BLaER1 (cell line): ENCODE data around the gene CHMP1A.

Source experiments
- H3K27ac ChIP-seq: shearing (Covaris generic); formaldehyde crosslinking; 2 replicates; pipeline ENCODE4 v1.8.1; 2022
- H3K27me3 ChIP-seq: shearing (Covaris generic); formaldehyde crosslinking; 2 replicates; pipeline ENCODE4 v1.8.1; 2022
- H3K36me3 ChIP-seq: shearing (Covaris generic); formaldehyde crosslinking; 2 replicates; pipeline ENCODE4 v1.8.1; 2022
- H3K4me1 ChIP-seq: shearing (Covaris generic); formaldehyde crosslinking; 2 replicates; pipeline ENCODE4 v1.8.1; 2022
- H3K4me2 ChIP-seq: shearing (Covaris generic); formaldehyde crosslinking; 2 replicates; pipeline ENCODE4 v1.8.1; 2022
- H3K4me3 ChIP-seq: shearing (Covaris generic); formaldehyde crosslinking; 2 replicates; pipeline ENCODE4 v1.8.1; 2022
- H3K9ac ChIP-seq: shearing (Covaris generic); formaldehyde crosslinking; 2 replicates; pipeline ENCODE4 v1.8.1; 2022
- H3K9me3 ChIP-seq: shearing (Covaris generic); formaldehyde crosslinking; 2 replicates; pipeline ENCODE4 v1.8.1; 2022
- H4K20me1 ChIP-seq: shearing (Covaris generic); formaldehyde crosslinking; 2 replicates; pipeline ENCODE4 v1.8.1; 2022
- Cebpa-rat ChIP-seq: shearing (Covaris generic); IDR thresholded peaks from 2 replicates; pipeline ENCODE4 v1.8.1; 2022

The CHMP1A gene

GRCh38 chr16:89600956-89601355 is 56.6 kb downstream of the CHMP1A start:
- H3K27me3 ChIP-seq, result no peaks in the 10 kb centered on the region
- TF ChIP-seq Cebpa-rat, result no peak
- peaks cover 14% of the 10 kb centered on the region for H3K36me3 ChIP-seq
- H3K4me1 ChIP-seq, result peaks cover 64% of the 10 kb centered on the region
- H3K4me2 ChIP-seq, result no peak overlapping the region; the same call in 1 of the 2 replicates
- H3K9me3 ChIP-seq, result no peaks in the 10 kb centered on the region
- no peak overlapping the region for H3K9ac ChIP-seq
- H3K4me3 ChIP-seq, result no peak overlapping the region
- H4K20me1 ChIP-seq, result no peaks in the 10 kb centered on the region
- no peak overlapping the region for H3K27ac ChIP-seq

DNA sequence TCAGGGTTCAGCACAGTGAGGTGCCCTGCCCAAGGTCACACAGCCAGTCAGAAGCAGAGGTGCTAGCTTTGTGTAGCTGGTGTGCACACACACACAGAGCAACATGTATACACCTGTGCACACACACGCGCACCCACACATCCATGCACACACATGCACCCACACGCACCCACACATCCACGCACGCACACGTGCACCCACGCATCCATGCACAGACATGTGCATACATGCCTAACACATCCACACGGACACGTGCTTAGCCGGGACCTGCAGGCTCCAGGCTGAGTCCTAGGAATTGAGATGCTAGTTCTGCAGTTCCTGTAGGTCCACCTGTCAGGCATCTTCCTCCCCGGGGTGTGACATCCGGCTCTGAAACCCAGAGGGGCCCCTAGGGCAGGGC is 57.1 kb downstream of the CHMP1A start:
- Histone ChIP-seq H3K36me3 (peaks cover 20% of the 10 kb centered on the region), H3K27ac (no peak overlapping the region), H3K4me1 (peaks cover 61% of the 10 kb centered on the region), H3K9me3 (no peaks in the 10 kb centered on the region), H3K4me2 (no peak overlapping the region; the same call in 1 of the 2 replicates), H3K9ac (no peak overlapping the region), H3K27me3 (no peaks in the 10 kb centered on the region), H3K4me3 (no peak overlapping the region), H4K20me1 (no peaks in the 10 kb centered on the region)
- TF ChIP-seq Cebpa-rat, result no peak

- Histone ChIP-seq H3K9ac (no peak overlapping the region), H3K4me2 (peak overlapping the region; percentile 55; the same call in 1 of the 2 replicates), H3K9me3 (no peaks in the 10 kb centered on the region), H3K4me3 (no peak overlapping the region), H3K27me3 (no peaks in the 10 kb centered on the region), H3K36me3 (peaks cover 25% of the 10 kb centered on the region), H3K27ac (peak overlapping the region; percentile 50; the same call in 1 of the 2 replicates), H3K4me1 (peaks cover 61% of the 10 kb centered on the region), H4K20me1 (no peaks in the 10 kb centered on the region)
- no peak for TF ChIP-seq Cebpa-rat
These were observed 57.6 kb downstream of the CHMP1A start for GRCh38 chr16:89599902-89600301.

GRCh38 chr16:89599451-89599858 is 58.1 kb downstream of the CHMP1A start:
- no peak overlapping the region for H3K9ac ChIP-seq
- H3K4me1 ChIP-seq, result peaks cover 61% of the 10 kb centered on the region
- peak overlapping the region; percentile 55 for H3K4me2 ChIP-seq
- no peaks in the 10 kb centered on the region for H4K20me1 ChIP-seq
- peak overlapping the region; percentile 50; the same call in 1 of the 2 replicates for H3K27ac ChIP-seq
- no peaks in the 10 kb centered on the region for H3K27me3 ChIP-seq
- no peak overlapping the region for H3K4me3 ChIP-seq
- peaks cover 27% of the 10 kb centered on the region for H3K36me3 ChIP-seq
- TF ChIP-seq Cebpa-rat, result no peak
- no peaks in the 10 kb centered on the region for H3K9me3 ChIP-seq

DNA sequence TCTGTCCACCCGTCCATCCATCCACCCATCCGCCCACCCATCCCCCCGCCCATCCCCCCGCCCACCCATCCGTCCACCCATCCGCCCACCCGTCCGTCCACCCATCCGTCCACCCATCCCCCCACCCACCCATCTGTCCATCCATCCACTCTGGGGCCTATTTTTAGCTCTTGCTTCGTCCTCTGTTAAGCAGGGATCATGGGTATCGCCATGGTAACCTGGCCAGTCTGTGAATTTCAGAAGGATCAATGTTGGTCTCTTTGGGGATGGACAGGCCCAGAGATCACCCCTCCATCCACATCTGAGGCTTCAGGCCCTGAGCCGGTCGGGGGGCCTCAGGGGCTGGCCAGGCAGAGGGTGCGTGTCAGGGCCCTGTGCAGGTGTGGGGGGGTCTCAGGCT is 59.3 kb downstream of the CHMP1A start:
- Histone ChIP-seq H3K4me1 (peaks cover 72% of the 10 kb centered on the region), H3K27ac (no peak overlapping the region), H3K27me3 (no peaks in the 10 kb centered on the region), H3K9me3 (no peaks in the 10 kb centered on the region), H3K4me3 (no peak overlapping the region), H3K4me2 (no peak overlapping the region), H3K36me3 (peaks cover 28% of the 10 kb centered on the region), H3K9ac (no peak overlapping the region), H4K20me1 (no peaks in the 10 kb centered on the region)
- TF ChIP-seq Cebpa-rat, result no peak

DNA sequence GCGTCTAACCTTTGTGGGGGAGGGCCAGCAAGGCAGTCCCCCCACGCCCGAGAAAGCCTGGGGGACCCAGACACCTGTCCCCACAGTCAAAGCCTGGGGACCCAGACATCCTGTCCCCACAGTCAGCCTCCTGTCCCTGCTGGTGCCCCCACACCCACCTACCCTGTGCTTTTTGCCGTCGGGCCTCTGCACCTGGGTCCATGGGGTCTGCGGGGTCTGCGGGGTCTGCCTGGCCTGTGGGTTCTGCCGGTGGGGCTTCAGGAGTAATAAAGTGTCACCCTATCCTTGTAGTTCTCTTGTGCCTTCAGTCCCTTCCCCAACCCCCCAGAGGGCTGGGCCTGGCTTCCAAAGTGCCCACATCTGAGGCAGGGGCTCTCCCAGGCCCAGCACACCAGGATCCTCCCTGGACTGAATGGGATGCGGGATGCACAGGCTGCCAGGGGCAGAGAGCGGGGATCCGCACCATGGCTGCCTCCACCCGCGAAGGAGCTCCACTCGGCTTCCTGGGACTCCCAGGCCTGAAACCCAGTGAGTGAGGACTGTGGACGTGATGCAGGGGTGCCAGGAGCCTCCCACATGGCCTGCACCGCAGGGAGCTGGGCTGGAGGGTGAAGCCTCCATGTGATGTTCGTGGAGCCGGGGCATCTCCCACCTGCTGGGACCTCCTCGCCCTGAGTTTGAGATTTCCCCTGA is 60.4 kb downstream of the CHMP1A start:
- Histone ChIP-seq H3K4me3 (no peak overlapping the region), H3K27ac (peak overlapping the region; percentile 26; the same call in 1 of the 2 replicates), H4K20me1 (no peaks in the 10 kb centered on the region), H3K9ac (no peak overlapping the region), H3K36me3 (peaks cover 34% of the 10 kb centered on the region), H3K27me3 (no peaks in the 10 kb centered on the region), H3K4me1 (peaks cover 62% of the 10 kb centered on the region), H3K9me3 (no peaks in the 10 kb centered on the region), H3K4me2 (no peak overlapping the region)
- TF ChIP-seq Cebpa-rat, result no peak

DNA sequence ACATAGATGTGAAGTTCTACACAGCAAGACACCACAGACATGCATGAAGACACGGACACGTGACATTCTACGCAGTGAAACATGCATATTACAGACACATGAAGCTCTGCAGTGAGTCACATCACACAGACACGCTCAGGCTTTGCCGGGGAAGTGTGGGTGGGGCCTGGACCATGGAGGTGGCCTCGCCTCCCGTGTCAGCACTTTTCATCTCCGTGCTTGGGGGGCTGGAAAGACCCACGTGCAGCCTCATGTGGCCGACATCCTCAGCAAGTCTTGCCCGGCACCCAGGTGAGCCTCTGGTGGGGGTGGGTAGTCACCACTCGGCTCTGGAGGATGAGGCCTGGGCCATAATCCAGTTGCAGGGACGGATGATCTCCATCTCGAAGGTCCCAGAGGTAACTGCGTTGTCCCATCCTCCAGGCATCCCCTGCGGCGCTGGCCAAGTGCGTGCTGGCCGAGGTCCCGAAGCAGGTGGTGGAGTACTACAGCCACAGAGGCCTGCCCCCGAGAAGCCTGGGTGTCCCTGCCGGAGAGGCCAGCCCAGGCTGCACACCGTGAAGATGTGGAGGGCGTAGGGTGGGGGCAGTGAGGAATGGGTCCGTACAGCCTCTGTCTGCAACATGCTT is 61.3 kb downstream of the CHMP1A start:
- Histone ChIP-seq H3K4me1 (peaks cover 57% of the 10 kb centered on the region), H3K9me3 (no peaks in the 10 kb centered on the region), H4K20me1 (no peaks in the 10 kb centered on the region), H3K27ac (no peak overlapping the region), H3K4me3 (no peak overlapping the region), H3K27me3 (no peaks in the 10 kb centered on the region), H3K4me2 (no peak overlapping the region), H3K36me3 (peaks cover 39% of the 10 kb centered on the region), H3K9ac (no peak overlapping the region)
- TF ChIP-seq Cebpa-rat, result no peak

- Histone ChIP-seq H3K9ac (no peak overlapping the region), H3K4me3 (no peak overlapping the region), H3K36me3 (peaks cover 43% of the 10 kb centered on the region), H3K27me3 (no peaks in the 10 kb centered on the region), H3K4me2 (peak overlapping the region; percentile 64), H3K9me3 (no peaks in the 10 kb centered on the region), H3K27ac (0 out of 2 replicates have a peak overlapping the region, but pooled peaks have one; percentile 13), H3K4me1 (peaks cover 50% of the 10 kb centered on the region), H4K20me1 (no peaks in the 10 kb centered on the region)
- no peak for TF ChIP-seq Cebpa-rat
These were observed 62.0 kb downstream of the CHMP1A start for GRCh38 chr16:89595330-89596060.
